Osteocyte (in vitro differentiated cells): ENCODE data around the gene PDE4D. TPM values are rescaled to one million over a fixed set of nuclear protein-coding genes. Genes with fewer than 3 reads are reported as not detected.
A peak's percentile ranks its signal among the peaks of the same experiment; 100 is the strongest.

Experiments used
- DNase-seq: peaks from one replicate; pipeline ENCODE4 v3.0.0; 2021; ENCODE audit warnings: mixed read lengths; ENCODE audit not compliant: unreplicated experiment; ENCODE audit errors: extremely low spot score
- H3K27ac Mint-ChIP-seq: one replicate; pipeline ENCODE4 v1.8.0; 2021; ENCODE audit warnings: mild to moderate bottlenecking, mixed read lengths; ENCODE audit not compliant: unreplicated experiment
- H3K27me3 Mint-ChIP-seq: one replicate; pipeline ENCODE4 v1.8.0; 2021; ENCODE audit warnings: mixed read lengths; ENCODE audit not compliant: unreplicated experiment
- H3K36me3 Mint-ChIP-seq: one replicate; pipeline ENCODE4 v1.8.0; 2021; ENCODE audit warnings: mixed read lengths; ENCODE audit not compliant: unreplicated experiment
- H3K4me1 Mint-ChIP-seq: one replicate; pipeline ENCODE4 v1.8.0; 2021; ENCODE audit warnings: mixed read lengths; ENCODE audit not compliant: unreplicated experiment
- H3K4me3 Mint-ChIP-seq: one replicate; pipeline ENCODE4 v1.8.0; 2021; ENCODE audit warnings: mild to moderate bottlenecking, moderate library complexity, mixed read lengths; ENCODE audit not compliant: unreplicated experiment
- H3K9me3 Mint-ChIP-seq: one replicate; pipeline ENCODE4 v1.8.0; 2021; ENCODE audit warnings: mixed read lengths; ENCODE audit not compliant: unreplicated experiment
- CTCF ChIP-seq: fragments of 200-600 bp; sonication (generic); IDR thresholded peaks from 2 replicates; pipeline ENCODE4 v1.5.0; 2021; ENCODE audit warnings: antibody characterized with exemption, mild to moderate bottlenecking, moderate library complexity
- total RNA-seq: library from RNA; stranded (reverse); gene quantifications from 2 replicates; pipeline ENCODE4 v1.2.1, GENCODE V29; 2021

The PDE4D gene
- total RNA-seq, 1 donor from 2014 or later, result 24.2 TPM

GRCh38 chr5:59586841-59587240 lies 306.7 kb downstream of the PDE4D start:
- no peak for TF ChIP-seq CTCF
- Mint-ChIP-seq H3K36me3 (peaks cover 2% of the 10 kb centered on the region), H3K4me1 (peaks cover 19% of the 10 kb centered on the region), H3K27me3 (no peaks in the 10 kb centered on the region), H3K4me3 (peak overlapping the region; percentile 75), H3K9me3 (no peaks in the 10 kb centered on the region), H3K27ac (no peak overlapping the region)
- no peak for DNase-seq

DNA sequence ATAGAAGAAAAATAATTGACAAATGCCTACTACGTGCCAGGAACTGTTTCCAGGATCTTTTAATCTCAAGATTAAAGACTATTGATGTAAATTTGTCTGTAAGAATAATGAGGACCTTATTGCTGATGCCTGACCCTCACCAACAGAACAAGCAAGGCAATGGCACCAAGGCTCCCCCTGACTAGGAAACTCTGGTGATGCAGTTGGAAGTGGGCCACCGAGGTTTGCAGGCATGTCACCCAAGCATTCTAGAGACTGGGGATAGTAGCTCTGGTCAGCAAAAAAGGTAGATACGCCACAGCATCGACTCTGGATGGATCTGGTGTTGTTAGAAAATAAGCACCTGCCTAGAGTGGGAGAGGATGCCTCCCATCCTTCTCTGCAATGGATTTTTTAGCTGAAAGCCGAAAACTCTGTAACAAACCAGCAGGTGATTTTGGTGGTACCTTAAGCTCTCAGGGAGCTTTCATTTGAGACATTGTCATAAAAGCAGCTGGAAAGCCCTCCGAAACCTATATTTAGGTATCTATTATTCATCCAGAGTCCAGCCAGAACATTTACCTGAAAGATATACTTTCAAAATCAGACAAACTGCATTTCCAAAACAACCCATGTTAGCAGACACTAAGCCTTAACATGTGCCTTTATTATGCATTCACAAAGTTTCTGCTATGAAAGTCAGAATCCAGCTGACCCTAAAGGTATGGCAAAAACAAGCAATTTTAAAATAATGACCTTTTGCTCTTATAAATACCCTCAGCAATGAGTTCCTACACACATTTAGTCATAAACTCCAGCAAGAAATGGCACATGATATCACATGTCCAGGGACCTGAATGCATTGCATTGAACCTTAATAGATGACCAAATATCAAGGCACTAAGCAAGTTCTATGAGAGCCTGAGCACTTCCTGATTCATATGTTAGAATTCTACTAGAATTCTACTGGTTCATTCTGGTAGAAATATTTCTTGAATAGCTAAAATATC lies 308.4 kb downstream of the PDE4D start:
- H3K27me3 Mint-ChIP-seq, result no peaks in the 10 kb centered on the region
- H3K9me3 Mint-ChIP-seq, result no peaks in the 10 kb centered on the region
- H3K36me3 Mint-ChIP-seq, result peaks cover 2% of the 10 kb centered on the region
- TF ChIP-seq CTCF, result no peak
- no peak overlapping the region for H3K4me3 Mint-ChIP-seq
- DNase-seq, result no peak
- peaks cover 18% of the 10 kb centered on the region for H3K4me1 Mint-ChIP-seq
- H3K27ac Mint-ChIP-seq, result no peak overlapping the region

DNA sequence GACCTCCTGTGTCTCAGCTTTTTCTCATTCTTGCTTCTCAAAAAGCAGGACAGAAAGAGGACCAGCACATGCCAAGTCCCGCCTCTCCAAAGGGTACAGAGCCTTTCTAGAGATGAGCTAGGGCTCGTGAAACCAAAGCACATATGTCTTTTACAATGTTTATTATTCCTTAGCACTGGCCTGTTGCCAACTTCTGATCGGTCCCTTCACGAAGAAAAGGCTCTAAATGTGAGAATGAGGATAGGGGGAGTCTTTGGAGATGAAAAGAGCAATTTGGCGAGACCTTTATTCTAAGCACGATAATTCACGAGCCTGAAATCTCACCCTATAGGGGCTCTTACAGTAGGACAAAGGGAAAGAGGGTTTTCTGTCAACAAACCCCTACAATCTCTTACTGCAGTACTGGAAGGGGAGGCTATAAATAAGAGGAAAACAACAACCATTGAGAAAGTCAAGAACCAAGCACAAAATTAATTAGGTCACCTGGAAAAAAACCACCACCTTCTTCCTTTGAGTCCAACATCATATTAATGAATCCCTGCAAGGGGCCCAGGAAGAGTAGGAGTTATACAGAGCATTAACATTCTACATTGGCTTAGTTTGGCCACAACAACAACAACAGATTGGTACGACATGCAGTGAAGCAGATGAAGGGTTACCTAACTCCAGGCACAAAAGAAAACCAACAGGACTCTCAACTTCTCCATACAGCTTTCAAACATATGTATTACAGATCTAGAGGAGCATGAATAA lies 309.5 kb downstream of the PDE4D start:
- H3K27me3 Mint-ChIP-seq, result no peaks in the 10 kb centered on the region
- DNase-seq, result no peak
- H3K36me3 Mint-ChIP-seq, result peaks cover 2% of the 10 kb centered on the region
- H3K9me3 Mint-ChIP-seq, result no peaks in the 10 kb centered on the region
- no peak overlapping the region for H3K4me3 Mint-ChIP-seq
- H3K27ac Mint-ChIP-seq, result no peak overlapping the region
- no peak for TF ChIP-seq CTCF
- peaks cover 18% of the 10 kb centered on the region for H3K4me1 Mint-ChIP-seq

DNA sequence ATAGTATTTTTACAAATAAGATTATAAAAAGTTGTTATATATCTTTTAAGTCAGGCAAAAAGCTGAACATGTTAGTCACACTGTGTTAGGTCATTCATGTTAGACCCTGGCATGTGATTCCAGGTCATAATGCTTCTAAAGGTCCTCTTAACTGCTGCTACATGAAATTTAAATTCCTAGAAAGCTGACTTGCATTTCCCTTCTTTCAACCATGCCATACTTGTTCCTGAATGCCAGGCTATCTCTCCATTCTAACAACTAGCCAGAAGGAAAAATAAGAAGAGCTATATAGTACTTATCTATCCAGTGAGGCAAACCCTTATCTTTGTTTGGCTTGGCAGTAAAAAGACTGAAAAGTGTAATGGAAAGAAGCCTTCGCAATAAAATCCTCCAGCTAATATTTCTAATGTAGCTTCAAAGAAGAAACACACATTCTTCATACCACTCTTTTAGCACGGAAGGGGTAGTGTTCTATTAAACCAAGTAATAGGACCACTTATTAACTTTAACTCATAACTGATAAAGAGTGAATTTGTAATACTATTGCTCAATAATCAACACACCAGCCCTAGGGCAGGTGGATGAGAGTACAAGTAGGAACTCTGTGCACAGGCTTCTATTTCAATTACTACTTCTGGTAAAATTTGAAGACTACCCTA lies 310.2 kb downstream of the PDE4D start:
- H3K9me3 Mint-ChIP-seq, result no peaks in the 10 kb centered on the region
- no peak overlapping the region for H3K4me3 Mint-ChIP-seq
- no peak overlapping the region for H3K27ac Mint-ChIP-seq
- no peak for TF ChIP-seq CTCF
- no peaks in the 10 kb centered on the region for H3K27me3 Mint-ChIP-seq
- no peak for DNase-seq
- peaks cover 20% of the 10 kb centered on the region for H3K4me1 Mint-ChIP-seq
- peaks cover 2% of the 10 kb centered on the region for H3K36me3 Mint-ChIP-seq
